ENCODE measurements around the gene RPUSD1.
"Not testable (repeated sequence)": the region's sequence is repeated elsewhere in the genome, so short reads cannot be mapped to it uniquely, and the experiment has no call there.

Gene RPUSD1

GRCh38 chr16:747978-748746 lies 40.0 kb downstream of the RPUSD1 start:
- DNase-seq (ENCODE audit: low read depth), result no peak

GRCh38 chr16:746637-747036 lies 41.5 kb downstream of the RPUSD1 start:
- no peak for DNase-seq (ENCODE audit: low read depth)

GRCh38 chr16:745739-746138 lies 42.4 kb downstream of the RPUSD1 start:
- DNase-seq (ENCODE audit: low read depth), result peak; percentile 43

- DNase-seq (ENCODE audit: low read depth), result no peak
Observed at GRCh38 chr16:743794-744500, 44.2 kb downstream of the RPUSD1 start.

- not testable (repeated sequence) for DNase-seq (ENCODE audit: low read depth)
Observed at GRCh38 chr16:742894-743293, 45.3 kb downstream of the RPUSD1 start.

- DNase-seq (ENCODE audit: low read depth), result no peak
Observed at GRCh38 chr16:741986-742629, 46.1 kb downstream of the RPUSD1 start.

- DNase-seq (ENCODE audit: low read depth), result peak; percentile 91
Observed at GRCh38 chr16:740764-741505, 47.2 kb downstream of the RPUSD1 start, which contains the start of gene CIAO3. CIAO3 (minus strand) TSS chr16:740997; CDS start chr16:740985, 12 bp downstream.

GRCh38 chr16:740459-740763 lies 47.8 kb downstream of the RPUSD1 start:
- DNase-seq (ENCODE audit: low read depth), result no peak

GRCh38 chr16:739560-740458 lies 48.4 kb downstream of the RPUSD1 start:
- no peak for DNase-seq (ENCODE audit: low read depth)

GRCh38 chr16:736936-737481 lies 51.2 kb downstream of the RPUSD1 start:
- DNase-seq (ENCODE audit: low read depth), result no peak

GRCh38 chr16:735982-736453 lies 52.2 kb downstream of the RPUSD1 start:
- DNase-seq (ENCODE audit: low read depth), result no peak

- no peak for DNase-seq (ENCODE audit: low read depth)
Observed at GRCh38 chr16:734981-735881, 53.0 kb downstream of the RPUSD1 start.

Data from ELR (cell line).